G401 (cell line): Measurements from ENCODE around the gene MAN2A1. TPM values are rescaled to one million over a fixed set of nuclear protein-coding genes. Genes with fewer than 3 reads are reported as not detected.
"Not testable (repeated sequence)": the region's sequence is repeated elsewhere in the genome, so short reads cannot be mapped to it uniquely, and the experiment has no call there.

Experiments used
- DNase-seq: peaks from one replicate; pipeline ENCODE4 v3.0.0-alpha.2; 2015; ENCODE audit warnings: low spot score
- in situ Hi-C: cut with HindIII; loops from 2 replicates; pipeline ENCODE4 v1.10.0; 2016; ENCODE audit warnings: low sequenced_read_pairs, mixed read lengths
- total RNA-seq: library from RNA; depleted of rRNA; stranded (reverse); fragments of >200 nt; shearing (Covaris generic); gene quantifications from 2 replicates; pipeline ENCODE4 v1.2.3, GENCODE V29; 2014

Gene MAN2A1
- total RNA-seq, 1 experiment from 2014 or later, result 21.5 TPM

DNA sequence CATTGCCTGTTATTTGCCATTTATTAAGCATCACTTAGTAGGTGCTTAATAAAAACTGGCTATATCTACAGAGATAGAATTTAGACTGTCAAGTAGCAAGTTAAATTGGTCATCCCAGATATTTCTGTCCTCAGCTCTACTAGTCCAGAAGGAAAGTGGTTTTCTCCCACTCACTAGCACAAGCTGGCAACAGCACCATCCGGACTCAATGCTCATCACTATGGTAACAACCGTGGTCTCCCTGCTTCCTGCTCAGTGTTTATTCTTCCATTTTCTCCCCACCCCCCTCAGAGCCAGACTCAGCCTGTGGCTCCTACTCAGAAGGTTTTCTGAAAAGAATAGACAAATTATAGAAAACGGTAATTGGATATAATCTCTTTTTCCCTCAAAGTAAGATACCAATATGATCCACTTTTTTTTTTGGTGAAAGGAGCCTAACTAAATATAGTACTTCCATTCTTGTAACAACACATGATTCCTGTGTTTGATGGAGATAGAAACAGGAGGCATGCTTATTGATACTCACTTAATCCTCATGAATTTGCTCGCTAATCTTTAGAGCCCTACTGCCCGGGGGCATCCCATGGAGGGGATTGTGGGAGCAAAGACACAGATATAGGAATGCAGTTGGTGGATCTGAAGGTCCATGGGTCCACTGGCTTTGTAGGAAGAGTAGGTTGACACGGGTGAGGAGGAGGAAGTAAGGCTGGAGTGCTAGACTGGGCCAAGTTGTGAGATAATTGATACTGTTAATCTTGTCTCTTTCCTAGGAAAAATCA, 191.4 kb downstream of the MAN2A1 start:
- in situ Hi-C loops, result no loop called here

GRCh38 chr5:109882546-109882945, 192.8 kb downstream of the MAN2A1 start:
- in situ Hi-C loops, result no loop called here
- DNase-seq, result no peak

More for the DNA sequence above, 191.4 kb downstream of the MAN2A1 start:
- no peak for DNase-seq

- no peak for DNase-seq
- in situ Hi-C loops, result no loop called here
Observed at GRCh38 chr5:109884676-109885075, 194.9 kb downstream of the MAN2A1 start.

GRCh38 chr5:109885205-109885604, 195.5 kb downstream of the MAN2A1 start:
- in situ Hi-C loops, result no loop called here
- DNase-seq, result no peak

- in situ Hi-C loops, result no loop called here
- no peak for DNase-seq
Observed at GRCh38 chr5:109888989-109889388, 199.3 kb downstream of the MAN2A1 start.

DNA sequence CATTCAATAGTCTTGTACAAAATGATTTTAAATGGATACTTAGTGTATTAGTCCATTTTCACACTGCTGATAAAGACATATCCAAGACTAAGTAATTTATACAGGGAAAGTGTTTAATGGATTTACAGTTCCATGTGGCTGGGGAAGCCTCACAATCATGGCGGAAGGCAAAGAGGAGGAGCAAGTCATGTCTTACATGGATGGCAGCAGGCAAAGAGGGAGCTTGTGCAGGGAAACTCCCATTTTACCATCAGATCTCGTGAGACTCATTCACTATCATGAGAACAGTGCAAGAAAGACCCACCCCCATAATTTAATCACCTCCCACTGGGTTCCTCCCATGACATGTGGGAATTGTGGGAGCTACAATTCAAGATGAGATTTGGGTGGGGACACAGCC, 203.5 kb downstream of the MAN2A1 start:
- in situ Hi-C loops, DNase-seq: not testable (repeated sequence)

DNA sequence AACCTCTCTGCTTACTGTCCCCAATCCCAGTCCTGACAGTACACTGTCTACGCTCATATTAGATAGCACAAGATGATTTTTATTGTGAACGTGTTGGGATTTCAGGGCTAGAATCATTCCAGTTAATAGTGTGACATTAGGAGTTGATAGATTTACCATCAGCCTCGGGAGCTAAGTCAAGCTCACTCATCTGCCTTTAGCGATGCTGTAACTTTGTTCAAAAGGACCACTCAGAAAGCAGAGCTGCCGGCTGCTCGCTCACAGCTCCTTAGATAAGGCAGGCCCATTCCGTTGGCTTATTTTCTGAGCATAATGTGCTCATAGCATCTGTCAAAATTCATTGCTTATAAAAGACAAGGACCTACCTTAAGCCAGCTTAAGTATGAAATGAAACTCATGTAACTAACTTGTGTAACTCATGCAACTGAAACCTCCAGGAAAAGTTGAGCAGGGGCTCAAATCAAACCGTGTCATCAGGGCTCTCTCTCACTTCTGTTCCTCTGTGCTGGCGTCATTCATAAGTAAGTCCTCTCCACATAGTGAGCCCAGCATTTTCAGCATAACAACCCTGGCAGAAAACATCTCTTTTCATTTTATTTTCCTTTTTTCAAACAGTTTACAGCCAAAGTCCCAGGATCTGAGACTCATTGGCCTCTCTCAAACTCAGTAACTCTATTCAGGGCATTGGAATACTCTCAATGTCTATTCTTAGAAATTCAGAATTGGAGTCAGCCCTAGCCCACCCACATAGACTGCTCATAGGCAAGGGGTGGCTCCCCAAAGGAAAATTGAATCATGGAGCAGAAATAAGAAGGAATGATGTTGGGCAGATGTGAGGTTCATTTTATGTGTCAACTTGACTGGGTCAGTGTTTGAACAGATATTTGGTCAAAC, 208.8 kb downstream of the MAN2A1 start:
- in situ Hi-C loops, result no loop called here
- peak; percentile 6 for DNase-seq

DNA sequence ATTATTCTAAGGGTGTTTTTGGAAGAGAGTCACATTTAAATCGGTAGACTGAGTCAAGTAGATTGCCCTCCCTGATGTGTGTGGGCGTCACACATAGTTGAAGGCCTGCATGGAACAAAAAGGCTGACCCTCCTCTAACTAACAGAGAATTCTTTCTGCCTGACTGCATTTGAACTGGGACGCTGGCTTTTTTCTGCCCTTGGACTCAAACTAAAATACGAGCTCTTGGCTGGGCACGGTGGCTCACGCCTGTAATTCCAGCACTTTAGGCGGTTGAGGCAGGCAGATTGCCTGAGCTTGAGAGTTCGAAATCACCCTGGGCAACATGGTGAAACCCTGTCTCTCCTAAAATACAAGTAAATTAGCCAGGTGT, 209.4 kb downstream of the MAN2A1 start:
- in situ Hi-C loops, result no loop called here
- no peak for DNase-seq

DNA sequence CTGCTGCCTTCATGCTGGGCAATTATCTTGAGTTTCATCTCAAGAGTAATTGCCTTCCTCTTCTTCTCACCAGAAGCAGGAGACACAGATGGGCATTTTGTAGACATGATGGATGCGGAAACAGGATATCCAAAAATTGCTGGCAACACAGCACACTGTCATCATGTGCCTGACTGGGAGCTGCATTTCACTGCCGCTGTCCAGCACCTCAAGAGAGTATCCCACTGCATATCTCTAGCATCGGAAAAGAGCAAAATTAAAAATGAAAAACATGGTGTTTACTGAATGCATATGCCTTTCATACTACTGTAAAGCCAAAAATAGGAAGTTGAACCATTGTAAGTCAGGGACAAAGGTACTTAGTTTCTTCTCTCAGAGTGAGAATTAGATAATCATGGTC, 210.7 kb downstream of the MAN2A1 start:
- in situ Hi-C loops, result no loop called here
- no peak for DNase-seq

DNA sequence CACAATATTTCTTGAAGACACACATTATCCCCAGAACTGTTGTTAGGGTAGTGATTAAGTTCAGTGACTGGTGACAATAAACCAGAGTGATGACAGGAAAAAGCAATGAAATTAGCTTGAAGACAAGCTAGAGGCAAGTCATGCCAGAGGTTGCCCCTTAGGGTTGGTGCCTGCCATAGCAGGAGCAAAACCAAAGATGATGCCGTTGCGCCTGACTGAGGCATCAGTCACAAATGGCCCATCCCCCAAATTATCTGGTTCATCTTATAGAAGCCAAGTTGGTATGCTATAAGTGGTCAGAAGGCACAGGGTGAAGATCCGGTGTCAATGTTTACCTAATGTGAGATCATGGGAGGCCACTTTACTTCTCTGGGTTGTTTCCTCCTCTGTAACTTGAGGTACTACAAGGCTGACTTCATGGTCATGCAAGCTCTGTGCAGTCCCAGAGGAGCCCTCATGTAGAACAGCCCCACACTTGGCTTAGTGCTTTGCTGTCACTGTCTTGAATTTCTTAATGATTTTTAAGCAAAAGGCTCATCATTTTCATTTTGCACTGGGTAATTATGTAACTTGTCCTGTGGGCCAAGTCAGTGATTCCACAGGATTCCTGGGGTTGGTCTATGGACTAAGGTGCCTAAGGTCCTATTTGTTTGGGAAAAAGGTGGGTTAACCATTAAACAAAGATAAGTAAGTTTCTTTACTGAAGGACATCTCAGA, 211.3 kb downstream of the MAN2A1 start:
- DNase-seq, result no peak
- in situ Hi-C loops, result no loop called here

GRCh38 chr5:109901628-109901981, 211.9 kb downstream of the MAN2A1 start:
- in situ Hi-C loops, result no loop called here
- no peak for DNase-seq

- in situ Hi-C loops, result no loop called here
- DNase-seq, result no peak
Observed at GRCh38 chr5:109903061-109903460, 213.3 kb downstream of the MAN2A1 start.

GRCh38 chr5:109905906-109906305, 216.2 kb downstream of the MAN2A1 start:
- in situ Hi-C loops, result no loop called here
- DNase-seq, result no peak

DNA sequence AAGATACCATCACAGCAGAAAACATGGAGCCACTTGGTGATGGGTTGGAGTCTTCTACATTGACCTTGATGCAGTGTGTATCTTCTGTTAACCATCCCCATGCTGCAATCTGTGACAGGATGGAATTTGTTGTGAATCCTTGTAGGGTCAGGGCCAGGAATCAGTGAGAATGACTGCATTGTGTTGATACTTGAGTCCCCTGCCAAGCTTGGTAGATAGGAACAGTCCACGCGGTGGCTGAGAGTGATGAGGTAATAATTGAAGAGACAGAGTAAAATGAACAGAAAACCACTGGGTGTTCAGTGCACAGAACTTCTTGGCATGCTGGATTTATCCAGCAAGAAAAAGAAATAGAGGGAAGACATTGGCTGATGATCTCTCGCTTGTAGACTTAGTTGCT, 217.5 kb downstream of the MAN2A1 start:
- DNase-seq, result no peak
- in situ Hi-C loops, result no loop called here

DNA sequence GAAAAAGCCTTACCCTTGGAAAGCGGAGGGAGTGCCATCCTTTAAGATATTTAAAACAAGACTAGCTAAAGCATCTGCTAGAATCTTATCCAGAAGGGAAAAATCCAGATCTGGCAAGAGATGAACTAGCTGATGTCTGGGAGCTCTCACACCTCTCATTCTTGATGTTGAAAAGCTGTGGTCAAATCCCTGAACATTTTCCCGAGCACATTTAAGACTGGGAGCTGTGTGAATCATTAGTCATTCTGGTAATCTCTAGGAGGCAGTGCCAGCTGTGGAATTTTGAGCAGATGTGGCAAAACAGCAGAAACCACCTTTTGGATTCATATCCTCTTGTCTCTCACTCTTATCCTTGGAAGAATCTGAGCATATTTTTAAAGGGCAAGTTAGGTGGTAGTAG, 218.0 kb downstream of the MAN2A1 start:
- in situ Hi-C loops, result no loop called here

GRCh38 chr5:109908366-109908765, 218.6 kb downstream of the MAN2A1 start:
- in situ Hi-C loops, result no loop called here
- no peak for DNase-seq

More for the DNA sequence above, 218.0 kb downstream of the MAN2A1 start:
- no peak for DNase-seq

- in situ Hi-C loops, result no loop called here
- no peak for DNase-seq
Observed at GRCh38 chr5:109910874-109911273, 221.1 kb downstream of the MAN2A1 start.

DNA sequence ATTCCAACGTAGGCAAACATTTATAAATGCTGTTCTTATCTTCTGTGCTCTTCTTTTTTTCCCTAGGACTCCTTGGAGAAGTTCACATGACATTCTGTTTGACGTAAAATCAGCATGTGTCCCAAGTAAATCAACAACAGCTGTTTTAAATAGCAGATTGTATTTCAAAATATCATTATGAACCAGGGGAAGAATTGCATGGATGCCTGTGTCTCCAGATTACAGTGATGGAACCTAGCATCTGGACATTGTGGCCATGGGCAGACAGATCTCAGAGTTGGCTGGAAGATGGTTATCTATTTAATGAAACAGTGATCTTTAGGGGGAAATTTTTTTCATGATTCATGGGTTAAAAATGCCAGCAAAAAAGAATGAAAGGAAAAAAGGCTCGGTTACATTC, 222.0 kb downstream of the MAN2A1 start:
- no peak for DNase-seq
- in situ Hi-C loops, result no loop called here

DNA sequence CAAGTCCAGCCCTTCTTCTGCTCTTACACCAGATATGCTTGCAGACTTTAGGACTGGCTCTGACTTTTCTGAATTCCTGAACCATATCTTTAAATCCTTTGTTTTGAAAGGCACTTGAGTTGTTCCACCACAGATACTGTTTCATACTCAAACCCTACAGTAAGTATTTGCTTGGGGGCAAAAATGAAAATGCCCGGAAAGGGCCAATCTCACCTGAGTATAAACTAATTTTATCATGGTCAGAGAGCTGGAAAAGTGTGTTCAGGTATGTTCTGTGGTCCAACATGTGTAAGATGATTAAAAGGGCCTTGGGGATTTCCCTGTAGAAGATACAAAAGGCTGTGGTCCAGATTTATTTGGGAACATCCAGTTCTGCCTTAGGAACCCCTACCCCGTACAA, 225.2 kb downstream of the MAN2A1 start:
- in situ Hi-C loops, result no loop called here
- DNase-seq, result no peak
